Upper lobe of right lung (tissue), 1 donor: ENCODE results near the gene PSMC2. TPM values are rescaled to one million over a fixed set of nuclear protein-coding genes. Genes with fewer than 3 reads are reported as not detected.

Experiments
- ATAC-seq: fragments of 200-7000 bp; cut with Tn5 transposase; one replicate; pipeline ENCODE4 v1.9.1; 2020; ENCODE audit warnings: mild to moderate bottlenecking, moderate library complexity
- DNase-seq: peaks from one replicate; pipeline ENCODE4 v3.0.0-alpha.2; 2020
- H3K27ac ChIP-seq: fragments of 200-600 bp; one replicate; pipeline ENCODE4 v1.8.0; 2022
- H3K27me3 ChIP-seq: fragments of 200-600 bp; one replicate; pipeline ENCODE4 v1.8.0; 2022; ENCODE audit warnings: mild to moderate bottlenecking
- H3K36me3 ChIP-seq: fragments of 200-600 bp; one replicate; pipeline ENCODE4 v1.8.0; 2022
- H3K4me1 ChIP-seq: fragments of 200-600 bp; one replicate; pipeline ENCODE4 v1.8.0; 2022
- H3K4me3 ChIP-seq: fragments of 200-600 bp; one replicate; pipeline ENCODE4 v1.8.0; 2022; ENCODE audit warnings: mild to moderate bottlenecking
- H3K9me3 ChIP-seq: fragments of 200-600 bp; one replicate; pipeline ENCODE4 v1.8.0; 2022
- CTCF ChIP-seq: fragments of 200-600 bp; IDR thresholded peaks from one replicate; pipeline ENCODE4 v1.8.0; 2022; ENCODE audit warnings: antibody characterized with exemption
- intact Hi-C: fragments of 100-400 bp; cut with DNase I; formaldehyde crosslinking; loops from one replicate; pipeline ENCODE4 v1.11.0; 2022
- total RNA-seq: library from RNA; stranded (reverse); fragmentation: NEBNext Ultra II Directional; extraction: Animal tissue kit (Norgen Biotek cat#: 25700); gene quantifications from one replicate; pipeline ENCODE4 v1.2.1, GENCODE V29; 2021
- donor health status: DM: no; HTN: yes; CAD: no; lungs with severe emphysema.

Gene PSMC2
- total RNA-seq, 1 donor from 2014 or later = 97.6 TPM

GRCh38 chr7:103388469-103389140 is 41.2 kb downstream of the PSMC2 start:
- Histone ChIP-seq H3K4me3 (no peak overlapping the region), H3K36me3 (no peaks in the 10 kb centered on the region), H3K27ac (no peak overlapping the region), H3K9me3 (no peaks in the 10 kb centered on the region), H3K4me1 (no peaks in the 10 kb centered on the region), H3K27me3 (no peaks in the 10 kb centered on the region)
- no peak for DNase-seq
- no peak for TF ChIP-seq CTCF
- intact Hi-C loops = no loop called here
- ATAC-seq = no peak

GRCh38 chr7:103389263-103389662 is 41.8 kb downstream of the PSMC2 start:
- Histone ChIP-seq H3K4me3 (no peak overlapping the region), H3K27ac (no peak overlapping the region), H3K36me3 (no peaks in the 10 kb centered on the region), H3K9me3 (no peaks in the 10 kb centered on the region), H3K4me1 (no peaks in the 10 kb centered on the region), H3K27me3 (no peaks in the 10 kb centered on the region)
- no peak for TF ChIP-seq CTCF
- ATAC-seq (no peak), DNase-seq (no peak)
- intact Hi-C loops = no loop called here

DNA sequence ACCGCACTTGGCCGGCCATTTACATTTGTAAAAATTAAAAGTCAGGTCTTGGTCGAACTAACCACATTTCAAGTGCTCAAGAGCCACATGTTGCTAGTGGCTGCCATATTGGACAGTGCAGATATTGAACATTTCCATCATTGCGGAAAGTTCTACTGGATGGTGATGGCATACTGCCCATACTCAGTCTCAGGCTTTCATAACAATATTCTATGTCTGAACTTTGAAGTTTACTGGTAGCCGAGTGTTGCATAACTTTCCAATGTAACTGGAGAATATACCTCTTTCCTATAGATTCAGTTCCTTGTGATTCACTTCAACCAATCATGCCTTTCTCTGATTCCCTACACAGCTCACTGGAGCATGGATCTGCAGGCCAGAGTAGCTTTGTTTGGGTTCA is 43.7 kb downstream of the PSMC2 start:
- Histone ChIP-seq H3K36me3 (no peaks in the 10 kb centered on the region), H3K9me3 (no peaks in the 10 kb centered on the region), H3K4me3 (no peak overlapping the region), H3K27me3 (no peaks in the 10 kb centered on the region), H3K27ac (no peak overlapping the region), H3K4me1 (no peaks in the 10 kb centered on the region)
- TF ChIP-seq CTCF = no peak
- DNase-seq (no peak), ATAC-seq (no peak)
- intact Hi-C loops = no loop called here

GRCh38 chr7:103391976-103392375 is 44.5 kb downstream of the PSMC2 start:
- Histone ChIP-seq H3K4me3 (no peak overlapping the region), H3K27me3 (no peaks in the 10 kb centered on the region), H3K9me3 (no peaks in the 10 kb centered on the region), H3K36me3 (no peaks in the 10 kb centered on the region), H3K27ac (no peak overlapping the region), H3K4me1 (no peaks in the 10 kb centered on the region)
- ATAC-seq = no peak
- intact Hi-C loops = no loop called here
- DNase-seq = no peak
- TF ChIP-seq CTCF = no peak

- no peaks in the 10 kb centered on the region for H3K27me3 ChIP-seq
- no peak for DNase-seq
- no peak for TF ChIP-seq CTCF
- no peak overlapping the region for H3K4me3 ChIP-seq
- intact Hi-C loops = no loop called here
- no peak for ATAC-seq
- no peaks in the 10 kb centered on the region for H3K9me3 ChIP-seq
- H3K27ac ChIP-seq = no peak overlapping the region
- no peaks in the 10 kb centered on the region for H3K36me3 ChIP-seq
- H3K4me1 ChIP-seq = no peaks in the 10 kb centered on the region
Measured at GRCh38 chr7:103394566-103394965, 47.1 kb downstream of the PSMC2 start.

GRCh38 chr7:103395071-103395470 is 47.6 kb downstream of the PSMC2 start:
- DNase-seq = no peak
- H3K27me3 ChIP-seq = no peaks in the 10 kb centered on the region

More at GRCh38 chr7:103395071-103395470, 47.6 kb downstream of the PSMC2 start:
- no peak overlapping the region for H3K4me3 ChIP-seq
- H3K4me1 ChIP-seq = no peaks in the 10 kb centered on the region
- TF ChIP-seq CTCF = no peak
- H3K36me3 ChIP-seq = no peaks in the 10 kb centered on the region
- no peaks in the 10 kb centered on the region for H3K9me3 ChIP-seq
- intact Hi-C loops = no loop called here
- no peak overlapping the region for H3K27ac ChIP-seq
- no peak for ATAC-seq
